Stimulated activated CD8-positive, alpha-beta memory T cell treated with anti-CD3 and anti-CD28 coated beads, Interleukin-4, amount 100 ng/mL, for 1 hour (primary cell): Measurements from ENCODE around the gene ZNF501.

Source experiments
- DNase-seq, 2 donors: peaks; one replicate each; pipeline ENCODE4 v3.0.0-alpha.2; 2020; ENCODE audit warnings: low read depth in 2 of 2, low spot score in 1 of 2

ZNF501 gene

DNA sequence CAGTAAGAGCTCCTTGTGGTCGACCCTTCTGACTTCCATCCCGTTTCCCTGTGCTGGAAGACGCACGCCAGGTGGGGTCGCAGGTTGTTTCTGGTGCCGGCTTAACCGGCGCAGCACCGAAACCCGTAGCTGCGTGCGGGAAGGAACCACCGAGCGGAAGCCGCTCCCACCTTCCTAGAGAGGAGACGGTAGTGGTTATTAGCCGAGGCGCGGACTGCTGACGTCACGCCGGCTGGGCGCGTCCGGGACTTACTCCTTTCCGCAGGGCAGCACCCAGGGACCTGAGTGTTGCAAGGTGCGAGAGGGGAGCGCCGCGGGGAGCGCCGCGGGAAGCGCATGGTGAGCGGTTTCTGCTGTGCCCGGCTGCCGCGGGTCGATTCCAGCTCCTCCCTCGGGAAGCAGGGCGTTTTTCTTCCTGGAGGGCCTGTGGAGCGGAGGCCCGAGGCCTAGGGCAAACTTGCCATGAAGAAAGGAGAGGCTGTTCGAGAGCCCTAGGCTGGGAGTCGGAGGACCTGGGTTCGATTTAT lies at the start of gene ZNF501:
Gene ZNF501, plus strand, starts transcription at position 252 of the 527 bp plus-strand sequence. CDS start 4,787 bp downstream, outside the sequence.
- DNase-seq, result peak; percentile 57 to 73

DNA sequence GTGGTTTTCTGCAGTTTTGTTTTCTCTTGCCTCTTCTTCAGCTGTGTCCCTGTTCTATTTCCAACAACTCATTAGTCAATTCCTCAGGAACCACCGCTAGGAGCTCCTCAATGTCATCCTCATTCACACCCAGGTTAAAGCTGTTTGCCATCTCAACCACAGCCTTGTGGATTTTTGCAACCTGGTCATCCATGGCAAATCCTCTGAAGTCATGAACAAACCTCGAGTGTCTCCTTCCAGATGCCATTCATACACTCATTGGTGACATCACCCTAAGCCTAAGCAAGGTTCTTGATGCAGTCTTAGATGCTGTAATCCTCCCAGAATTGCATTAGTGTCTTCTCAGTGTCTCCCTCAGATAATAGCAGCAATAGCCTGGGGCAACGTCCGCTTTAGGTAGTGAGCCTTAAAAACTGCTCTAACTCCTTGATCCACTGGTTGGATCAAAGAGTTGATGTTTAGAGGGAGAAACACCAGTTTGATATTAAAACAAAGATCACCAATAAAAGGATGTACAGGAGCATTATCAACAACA lies 48.4 kb upstream of the ZNF501 start:
- no peak for DNase-seq

DNA sequence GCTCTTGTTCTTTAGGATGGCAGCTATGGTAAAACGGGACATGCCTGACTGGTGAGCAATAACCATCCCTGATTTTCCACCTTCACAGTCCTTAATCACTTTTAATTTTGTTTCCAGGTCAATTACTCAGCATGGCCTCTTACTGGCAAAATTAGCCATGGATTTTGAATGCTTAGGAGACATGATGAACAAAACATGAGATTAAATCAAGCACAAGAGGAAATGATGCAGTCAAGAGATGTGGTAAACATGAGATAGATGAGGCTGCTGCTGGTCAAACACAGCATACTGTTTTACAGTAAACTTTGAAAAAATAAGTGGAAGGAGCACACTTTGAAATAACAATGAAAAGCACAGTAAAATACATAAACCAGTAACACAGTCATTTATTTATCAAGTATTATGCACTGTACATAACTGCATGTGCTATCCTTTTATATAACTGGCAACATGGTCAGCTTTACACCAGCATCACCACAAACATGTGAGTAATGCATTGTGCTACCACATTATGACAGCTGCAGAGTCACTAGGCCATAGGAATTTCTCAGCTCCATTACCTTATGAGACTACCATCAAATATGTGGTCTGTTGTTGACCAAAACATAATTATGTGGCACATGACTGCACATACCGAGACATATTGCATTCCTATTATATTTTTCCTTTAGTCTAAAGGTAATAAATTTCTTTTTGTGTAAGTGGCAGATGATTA lies 47.1 kb upstream of the ZNF501 start:
- DNase-seq, result no peak

DNA sequence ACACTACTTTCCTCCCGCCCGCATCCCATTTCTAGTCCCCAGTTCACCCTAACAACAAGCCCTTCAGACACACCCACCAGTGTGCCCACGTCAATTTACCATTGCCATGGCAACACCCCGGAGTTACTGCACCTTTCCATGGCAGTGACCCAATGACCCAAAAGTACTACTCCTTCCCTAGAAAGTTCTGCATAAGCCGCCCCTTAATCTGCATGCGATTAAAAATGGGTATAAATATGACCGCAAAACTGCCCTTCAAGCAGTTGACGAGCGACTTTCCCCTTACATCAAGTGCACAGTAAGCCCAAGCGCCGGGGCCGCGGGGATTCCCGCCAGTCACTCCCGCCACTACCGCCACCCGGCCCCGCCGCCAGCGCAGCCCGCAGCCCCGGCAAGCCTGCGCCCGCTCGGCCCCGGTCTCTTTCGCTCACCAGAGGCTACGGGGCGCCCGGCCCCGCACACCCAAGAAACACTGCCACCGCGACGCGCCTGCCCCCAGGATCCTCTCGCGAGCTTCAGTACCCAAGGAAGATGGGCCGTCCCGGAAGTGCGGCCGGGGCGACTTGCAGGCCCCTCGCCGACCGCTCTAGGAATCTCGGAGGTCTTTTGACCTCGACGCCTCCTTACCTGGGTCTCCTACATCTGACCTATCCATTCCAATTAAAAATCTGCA lies 44.2 kb upstream of the ZNF501 start:
- peak; percentile 7 to 22 for DNase-seq

DNA sequence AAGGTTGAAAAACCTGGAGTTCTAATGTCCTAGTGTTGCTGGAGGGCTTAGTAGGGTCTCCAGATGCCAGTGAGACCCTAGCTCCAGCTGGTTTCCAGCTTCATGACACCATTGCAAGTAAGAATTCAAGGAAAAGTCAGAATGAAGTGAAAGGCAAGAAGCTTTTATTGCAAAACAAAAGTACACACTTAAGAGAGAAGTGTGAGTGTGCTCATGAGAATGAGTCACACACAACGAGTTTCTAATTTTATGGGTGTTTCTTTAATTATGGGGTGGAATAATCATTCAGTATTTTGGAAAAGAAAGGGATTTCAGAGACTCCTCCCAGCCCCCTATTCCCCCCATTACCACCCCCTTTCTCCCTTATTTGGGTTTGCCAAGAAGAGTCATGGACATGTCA lies 41.5 kb upstream of the ZNF501 start:
- no peak for DNase-seq

DNA sequence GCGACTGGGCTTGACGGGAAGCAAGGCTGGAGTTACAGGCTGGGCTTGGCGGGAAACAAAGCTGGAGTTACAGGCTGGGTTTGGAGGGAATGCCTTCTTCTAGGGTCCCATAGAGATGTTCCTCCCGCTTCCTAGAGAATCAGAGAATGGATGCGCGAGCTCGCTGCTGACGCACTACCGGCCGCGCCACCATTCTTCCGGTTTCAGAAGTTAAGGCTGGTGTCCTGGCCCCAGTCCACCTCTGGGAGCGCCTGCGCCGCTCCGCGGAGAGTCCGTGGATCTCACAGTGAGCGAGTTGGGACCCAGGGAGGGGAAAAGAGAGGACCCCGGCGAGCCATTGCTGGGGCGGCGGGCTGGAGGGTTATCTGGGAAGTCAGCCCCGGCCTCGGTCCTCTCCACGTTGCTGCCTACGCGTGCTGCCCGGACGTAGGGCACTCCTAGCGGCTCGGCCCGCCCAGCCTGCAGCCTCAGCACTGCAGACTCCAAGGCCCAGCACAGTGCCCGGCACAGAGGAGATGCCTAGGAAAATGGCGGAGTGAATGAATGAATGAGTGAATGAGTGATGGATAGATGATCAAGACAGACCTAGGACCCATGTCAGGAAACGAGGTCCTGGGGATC lies 16.9 kb upstream of the ZNF501 start, which contains the start of gene ZNF502:
Gene ZNF502, plus strand, starts transcription at position 206 of the 621 bp plus-strand sequence. CDS start 7,602 bp downstream, outside the sequence.
- peak; percentile 19 to 37 for DNase-seq

DNA sequence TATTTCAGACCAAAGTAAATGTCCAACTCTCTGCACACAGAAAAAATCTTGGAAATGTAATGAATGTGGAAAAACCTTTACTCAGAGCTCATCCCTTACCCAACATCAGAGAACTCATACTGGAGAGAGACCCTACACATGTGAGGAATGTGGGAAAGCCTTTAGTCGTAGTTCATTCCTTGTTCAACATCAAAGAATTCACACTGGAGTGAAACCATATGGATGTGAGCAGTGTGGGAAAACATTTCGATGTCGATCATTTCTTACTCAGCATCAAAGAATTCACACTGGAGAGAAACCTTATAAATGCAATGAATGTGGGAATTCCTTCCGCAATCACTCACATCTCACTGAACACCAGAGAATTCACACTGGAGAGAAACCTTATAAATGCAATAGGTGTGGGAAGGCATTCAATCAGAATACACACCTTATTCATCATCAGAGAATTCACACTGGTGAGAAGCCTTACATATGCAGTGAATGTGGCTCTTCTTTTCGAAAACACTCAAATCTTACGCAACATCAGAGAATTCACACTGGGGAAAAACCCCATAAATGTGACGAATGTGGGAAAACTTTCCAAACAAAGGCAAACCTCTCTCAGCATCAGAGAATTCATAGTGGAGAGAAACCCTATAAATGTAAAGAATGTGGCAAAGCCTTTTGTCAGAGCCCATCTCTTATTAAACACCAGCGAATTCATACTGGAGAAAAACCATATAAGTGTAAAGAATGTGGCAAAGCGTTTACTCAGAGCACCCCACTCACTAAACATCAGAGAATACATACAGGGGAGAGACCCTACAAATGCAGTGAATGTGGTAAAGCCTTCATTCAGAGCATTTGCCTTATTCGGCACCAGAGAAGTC lies 8.0 kb upstream of the ZNF501 start:
- DNase-seq, result no peak

DNA sequence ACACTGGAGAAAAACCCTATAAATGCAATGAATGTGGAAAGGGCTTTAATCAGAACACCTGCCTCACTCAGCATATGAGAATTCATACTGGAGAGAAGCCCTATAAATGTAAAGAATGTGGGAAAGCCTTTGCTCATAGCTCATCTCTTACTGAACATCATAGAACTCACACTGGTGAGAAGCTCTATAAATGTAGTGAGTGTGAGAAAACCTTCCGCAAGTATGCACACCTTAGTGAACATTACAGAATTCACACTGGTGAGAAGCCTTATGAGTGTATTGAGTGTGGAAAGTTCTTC lies 7.4 kb upstream of the ZNF501 start:
- no peak for DNase-seq

DNA sequence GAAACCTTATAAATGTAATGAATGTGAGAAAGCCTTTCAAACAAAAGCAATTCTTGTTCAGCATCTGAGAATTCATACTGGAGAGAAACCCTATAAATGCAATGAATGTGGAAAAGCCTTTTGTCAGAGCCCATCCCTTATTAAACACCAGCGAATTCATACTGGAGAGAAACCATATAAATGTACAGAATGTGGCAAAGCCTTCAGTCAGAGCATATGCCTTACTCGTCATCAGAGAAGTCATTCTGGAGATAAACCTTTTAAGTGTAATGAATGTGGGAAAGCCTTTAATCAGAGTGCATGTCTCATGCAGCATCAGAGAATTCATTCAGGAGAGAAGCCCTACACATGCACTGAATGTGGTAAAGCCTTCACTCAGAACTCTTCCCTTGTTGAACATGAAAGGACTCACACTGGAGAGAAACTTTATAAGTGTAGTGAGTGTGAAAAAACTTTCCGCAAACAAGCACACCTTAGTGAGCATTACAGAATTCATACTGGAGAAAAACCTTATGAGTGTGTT lies 5.3 kb downstream of the ZNF501 start:
- DNase-seq, result no peak

DNA sequence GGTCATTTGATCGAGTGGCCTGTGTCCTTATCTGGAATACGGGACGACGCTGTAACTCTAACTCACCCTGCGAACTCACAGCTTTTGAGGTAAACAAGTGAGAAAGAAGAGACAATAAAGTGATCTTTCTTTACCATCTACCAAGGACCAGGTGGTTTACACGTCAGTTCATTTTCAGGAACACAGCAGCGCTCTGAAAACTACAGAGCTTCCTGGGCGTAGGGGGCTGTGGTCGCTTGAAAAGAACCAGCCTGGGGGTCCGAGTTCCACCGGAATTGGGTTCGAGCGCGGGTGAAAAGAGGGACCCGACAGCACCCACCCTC lies 31.6 kb downstream of the ZNF501 start:
- no peak for DNase-seq

DNA sequence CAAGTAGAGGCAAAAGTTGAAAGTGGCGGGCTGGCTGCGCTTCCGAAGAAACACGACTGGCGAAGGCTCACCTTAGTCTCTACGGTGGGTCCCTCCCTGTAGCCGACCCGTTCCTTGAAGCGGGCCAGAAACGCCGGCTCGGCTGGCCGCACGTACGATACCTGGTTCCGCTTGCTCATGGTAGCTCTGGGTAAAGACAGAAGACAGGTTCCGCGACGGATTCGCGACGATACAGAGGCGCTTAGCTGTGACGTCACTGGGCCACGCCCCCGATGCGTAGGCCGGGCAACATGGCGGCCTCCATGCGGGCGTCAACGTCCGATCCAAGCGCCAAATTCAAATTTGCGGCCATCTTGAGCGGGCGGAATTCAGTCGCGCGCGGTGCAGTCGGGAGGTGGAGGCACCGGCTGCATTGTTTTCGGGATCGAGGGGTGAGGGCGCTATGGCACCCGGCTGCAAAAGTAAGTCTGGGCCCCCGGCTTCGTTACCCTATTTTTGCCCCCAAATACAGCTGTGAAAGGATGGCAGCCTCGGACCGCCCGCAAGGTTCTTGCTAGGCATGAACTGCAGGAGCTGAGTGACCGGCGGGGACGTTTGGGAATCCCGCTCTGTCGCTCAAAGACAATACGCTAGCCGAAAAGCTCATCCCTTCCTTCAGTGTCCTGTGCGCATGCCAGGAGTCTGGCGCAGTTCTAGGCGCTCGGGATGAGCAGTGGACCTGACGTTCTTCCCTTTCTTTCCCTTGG lies 32.2 kb downstream of the ZNF501 start, which contains the start of the genes KIAA1143 and KIF15:
Gene KIAA1143, minus strand, starts transcription at position 196 of the 746 bp plus-strand sequence. Its CDS starts 17 bp downstream, at position 179.
Gene KIF15, plus strand, starts transcription at position 371 of the 746 bp plus-strand sequence. Its CDS starts 72 bp downstream, at position 443.
- peak; percentile 96 for DNase-seq

DNA sequence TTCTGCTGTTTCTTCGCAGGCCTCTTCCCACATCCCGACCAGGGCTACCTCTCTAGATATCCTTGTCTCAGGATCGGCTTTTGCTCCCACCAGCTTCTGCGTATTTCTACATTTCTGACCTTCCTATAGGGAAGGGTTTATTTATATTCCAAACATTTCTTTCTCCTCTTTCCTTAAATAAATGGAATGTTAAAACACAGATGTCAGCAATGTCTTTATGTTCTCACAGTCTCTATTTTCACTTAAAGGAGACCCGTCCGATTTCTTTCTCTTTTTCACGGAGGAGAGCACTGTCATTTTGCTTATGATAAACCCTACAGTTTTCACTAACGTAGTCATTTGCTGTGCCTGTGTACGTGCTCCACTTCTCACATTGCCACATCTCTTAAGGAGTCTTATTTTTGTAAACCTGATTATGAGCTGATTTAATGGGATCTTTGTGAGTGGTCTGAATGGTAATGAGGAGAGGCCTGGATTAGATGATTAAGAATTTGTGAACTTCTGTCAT lies 32.8 kb downstream of the ZNF501 start:
- no peak for DNase-seq

DNA sequence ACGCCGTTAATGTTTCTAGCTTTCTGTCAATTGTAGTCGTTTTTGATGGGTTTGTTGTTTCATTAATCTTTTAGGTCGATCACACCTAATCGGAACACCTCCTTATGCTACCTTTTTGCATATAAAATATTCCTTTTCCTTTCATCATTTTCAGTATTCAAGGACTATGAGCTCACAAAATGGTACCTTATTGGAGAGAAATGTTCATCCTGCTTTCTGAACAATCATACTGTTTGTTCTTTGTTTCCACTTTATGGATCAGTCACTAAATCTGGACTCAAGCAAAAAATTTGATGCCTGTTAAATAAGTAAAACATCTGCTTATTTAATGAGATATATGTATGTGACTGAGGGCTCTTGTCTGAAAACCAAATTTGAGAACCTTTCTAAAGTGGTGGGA lies 33.3 kb downstream of the ZNF501 start:
- DNase-seq, result no peak

DNA sequence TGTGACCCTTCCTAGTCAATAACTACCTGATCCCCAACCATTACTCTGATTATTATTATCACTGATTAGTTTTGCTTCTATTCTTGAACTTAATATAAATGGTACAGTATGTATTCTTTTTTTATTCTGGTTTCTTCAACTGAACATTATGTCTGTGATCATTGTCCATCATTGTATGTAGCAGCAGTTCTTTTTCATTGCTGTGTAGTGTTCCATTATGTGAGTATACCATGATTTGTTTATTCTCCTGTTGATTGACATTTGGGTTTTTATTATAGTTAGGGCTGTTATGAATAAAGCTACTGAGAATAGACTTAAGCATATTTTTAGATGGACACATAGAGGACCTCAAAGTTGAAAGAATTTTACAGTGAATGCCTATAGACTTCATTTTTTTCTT lies 34.8 kb downstream of the ZNF501 start:
- DNase-seq, result no peak

DNA sequence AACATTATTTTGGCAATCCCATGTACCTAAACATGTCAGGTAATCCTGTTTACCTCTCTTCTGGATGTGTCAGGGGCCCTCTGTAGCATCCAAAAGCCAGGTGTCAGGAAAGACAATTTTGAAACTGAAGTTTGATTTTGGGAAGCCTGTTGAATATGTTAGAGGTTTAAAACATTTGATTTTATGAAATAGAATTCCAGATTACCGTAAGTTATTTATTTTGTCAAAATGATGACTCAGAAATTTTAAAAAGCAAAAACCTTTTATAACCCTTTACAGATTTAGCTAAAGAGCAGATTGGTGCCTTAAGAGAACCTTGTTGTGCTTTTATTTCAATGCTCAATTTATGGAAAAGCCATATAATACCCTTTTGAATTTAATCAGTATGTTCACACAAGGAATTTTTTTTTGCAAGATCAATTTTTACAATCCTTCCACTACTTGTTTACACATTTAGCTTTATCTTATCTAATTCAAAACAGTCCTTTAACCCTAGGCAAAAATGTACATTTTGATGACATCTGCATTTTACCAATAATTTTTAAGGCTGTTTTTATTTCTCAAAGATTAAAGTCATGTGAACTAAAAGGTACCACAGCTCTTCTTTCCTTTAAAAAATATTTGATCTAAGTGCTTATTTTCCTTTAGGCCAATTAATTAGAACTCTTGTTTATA lies 42.1 kb downstream of the ZNF501 start:
- no peak for DNase-seq

DNA sequence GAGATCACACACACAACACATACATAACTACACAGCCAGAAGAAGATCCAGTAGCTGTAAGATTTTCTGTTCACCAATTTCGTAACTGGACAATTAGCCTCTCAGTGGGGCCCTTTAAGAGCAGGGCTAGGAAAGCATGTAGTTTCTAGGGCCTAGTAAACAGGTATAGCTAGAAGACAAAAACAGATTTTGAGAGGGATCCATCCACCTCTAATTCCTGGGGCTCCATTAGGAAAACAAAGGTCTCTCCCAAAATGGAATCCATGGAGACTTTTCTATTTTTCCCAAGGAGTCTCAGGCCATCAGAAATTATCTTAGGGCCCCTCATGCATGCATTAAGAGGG lies 42.6 kb downstream of the ZNF501 start:
- DNase-seq, result no peak

DNA sequence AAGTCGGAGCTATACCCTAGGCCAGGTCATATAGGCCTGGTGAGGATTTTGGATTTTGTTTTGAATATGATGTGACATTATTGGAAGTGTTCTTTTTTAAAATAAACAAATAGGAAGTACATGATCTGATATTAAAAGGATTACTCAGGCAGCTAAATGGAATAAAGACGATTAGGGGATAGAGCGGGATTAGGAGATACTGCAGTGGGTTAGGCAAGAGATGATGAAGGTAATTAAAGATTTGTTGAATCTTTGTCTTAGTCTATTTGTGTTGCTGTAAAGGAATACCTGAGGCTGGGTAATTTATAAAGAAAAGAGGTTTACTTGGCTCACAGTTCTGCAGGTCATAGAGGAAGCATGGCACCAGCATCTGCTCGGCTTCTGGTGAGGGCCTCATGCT lies 53.5 kb downstream of the ZNF501 start:
- no peak for DNase-seq
